Myometrial cell (primary cell): ENCODE measurements around the gene KCNH4. TPM values are rescaled to one million over a fixed set of nuclear protein-coding genes. Genes with fewer than 3 reads are reported as not detected.

Experiments
- total RNA-seq: library from RNA; depleted of rRNA; stranded (reverse); fragments of >200 nt; gene quantifications from 2 replicates; pipeline ENCODE4 v1.2.3, GENCODE V29; 2015

Gene KCNH4
- not detected in 2 replicates for total RNA-seq

DNA sequence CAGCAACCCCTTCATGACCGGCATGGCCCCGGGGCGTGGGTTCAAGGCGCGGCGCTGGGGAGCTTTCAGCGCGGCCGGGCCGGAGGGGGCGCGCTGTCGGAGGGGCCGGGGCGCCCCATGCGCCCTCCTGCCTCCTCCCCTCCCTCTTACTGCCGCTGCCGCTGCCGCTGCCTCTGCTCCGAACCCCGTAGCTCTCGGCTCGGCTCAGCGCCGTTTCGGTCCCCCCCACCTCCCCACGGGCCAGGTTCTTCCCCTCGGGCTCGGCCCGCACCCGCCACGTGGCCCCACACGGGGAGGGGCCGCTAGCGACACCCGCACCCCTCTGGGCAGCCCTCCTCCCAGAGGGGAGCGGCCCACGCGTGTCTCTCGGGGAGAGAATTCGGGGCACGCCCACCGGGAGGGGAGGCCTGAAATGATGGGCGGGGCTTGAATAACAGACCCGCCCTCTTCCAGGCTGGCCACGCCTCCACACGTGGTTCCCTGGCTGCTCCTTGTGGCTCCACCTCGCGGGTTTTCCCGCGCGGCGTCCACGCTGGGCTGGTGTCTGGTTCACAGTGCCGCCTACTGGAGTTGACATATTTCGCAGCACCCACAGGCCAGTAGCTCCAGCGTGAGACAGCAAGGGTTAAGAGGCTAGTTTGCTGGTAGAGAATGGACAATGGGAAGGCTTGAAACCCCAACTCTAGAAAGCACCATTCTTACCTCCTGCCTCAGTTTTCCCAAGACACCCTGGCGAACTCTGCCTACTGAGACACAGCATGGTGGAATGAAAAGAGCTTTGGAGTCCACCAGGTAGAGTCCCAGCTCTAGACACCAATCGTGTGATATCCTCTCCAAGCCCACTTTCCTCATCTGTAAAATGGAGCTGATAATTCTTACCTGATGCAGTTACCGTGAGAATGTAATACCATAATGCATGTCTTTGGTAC, at the start of gene KCNH4:
Gene KCNH4 (minus strand): TSS at position 221 of the 929 bp plus-strand sequence. CDS start 197 bp downstream, at position 24.

DNA sequence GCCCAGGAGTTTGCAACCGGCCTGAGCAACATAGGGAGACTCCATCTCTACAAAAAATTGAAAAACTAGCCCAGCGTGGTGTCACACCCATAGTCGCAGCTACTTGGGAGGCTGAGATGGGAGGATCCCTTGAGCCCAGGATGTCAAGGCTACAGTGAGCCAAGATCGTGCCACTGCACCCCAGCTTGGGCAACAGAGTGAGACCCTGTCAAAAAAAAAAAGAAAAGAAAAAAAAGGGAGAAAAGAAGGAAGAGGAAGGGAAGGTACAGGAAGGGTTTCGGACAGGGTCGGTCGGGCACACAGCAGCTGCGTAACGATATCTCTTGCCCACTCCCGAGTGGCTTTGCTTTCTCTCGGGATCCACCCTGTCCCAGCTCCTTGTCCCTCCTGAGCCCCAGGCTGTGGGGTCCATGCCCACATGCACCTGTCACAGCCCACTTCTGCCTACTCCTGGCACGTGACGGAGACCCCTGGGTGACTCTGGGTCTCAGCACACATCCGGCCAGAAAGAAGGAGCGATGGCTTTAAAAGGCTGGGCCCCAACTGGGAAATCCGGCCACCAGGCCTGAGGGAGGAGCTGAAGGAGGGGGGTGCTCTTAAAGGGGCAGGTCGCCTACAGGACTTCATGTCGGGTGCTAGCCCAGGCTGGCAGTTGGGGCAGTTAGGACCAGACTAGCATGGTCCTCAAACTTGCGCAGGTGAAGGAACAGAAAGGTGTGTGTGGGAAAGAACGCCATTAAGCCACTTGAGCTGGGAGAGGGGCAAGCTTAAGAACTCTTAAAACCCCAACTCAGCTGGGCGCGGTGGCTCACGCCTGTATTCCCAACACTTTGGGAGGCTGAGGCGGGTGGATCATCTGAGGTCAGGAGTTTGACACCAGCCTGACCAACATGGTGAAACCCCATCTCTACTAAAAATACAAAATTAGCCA, 13.3 kb upstream of the KCNH4 start, which contains the start of gene GHDC:
Gene GHDC (minus strand): TSS at position 526 of the 931 bp plus-strand sequence. CDS start 913 bp downstream, outside the sequence.

DNA sequence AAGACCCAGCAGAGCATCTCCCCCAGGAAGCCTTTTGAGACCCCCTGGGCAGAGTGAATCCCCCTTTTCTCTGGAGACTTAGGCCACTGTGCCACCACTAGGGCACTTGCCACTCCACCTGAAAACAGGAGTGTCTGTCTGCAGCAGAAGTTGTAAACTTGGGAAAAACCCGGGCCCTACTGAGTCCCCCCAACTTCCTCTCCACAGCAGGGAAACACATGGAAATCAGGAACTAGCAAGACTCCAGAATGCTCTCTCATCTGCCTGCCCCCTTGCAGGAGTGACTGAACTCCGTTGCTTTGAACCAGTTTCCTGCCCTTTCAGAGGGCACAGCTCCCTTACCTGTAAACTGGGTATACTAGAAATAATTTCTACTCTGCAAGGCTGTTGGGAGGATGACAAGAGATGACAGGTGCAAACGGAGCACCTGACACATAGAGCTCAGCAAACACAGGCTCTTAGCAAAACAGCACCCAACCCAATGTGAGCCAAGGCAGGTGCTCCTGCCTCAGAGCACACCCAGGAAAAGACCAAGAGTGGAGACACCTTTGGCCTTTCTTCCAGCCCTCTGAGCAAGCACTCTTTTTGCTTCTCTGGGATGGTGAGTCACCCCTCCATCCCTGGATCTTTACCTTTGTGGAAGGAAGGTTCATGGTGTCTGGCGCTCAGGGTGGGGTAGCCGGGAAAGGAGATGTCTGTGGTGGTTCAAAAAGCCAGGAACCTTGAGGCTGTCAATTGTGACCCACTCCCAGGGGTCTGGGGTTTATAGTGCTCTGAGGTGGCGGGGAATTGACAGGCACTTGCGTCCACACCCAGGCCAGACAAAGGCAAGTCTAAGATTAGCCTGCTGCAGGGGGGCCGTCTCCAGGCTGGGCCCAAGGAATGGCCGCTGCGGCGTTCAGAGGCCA, 4.0 kb upstream of the KCNH4 start, which contains the start of gene HCRT:
Gene HCRT (minus strand): TSS at position 740 of the 908 bp plus-strand sequence. CDS start 87 bp downstream, at position 653.

DNA sequence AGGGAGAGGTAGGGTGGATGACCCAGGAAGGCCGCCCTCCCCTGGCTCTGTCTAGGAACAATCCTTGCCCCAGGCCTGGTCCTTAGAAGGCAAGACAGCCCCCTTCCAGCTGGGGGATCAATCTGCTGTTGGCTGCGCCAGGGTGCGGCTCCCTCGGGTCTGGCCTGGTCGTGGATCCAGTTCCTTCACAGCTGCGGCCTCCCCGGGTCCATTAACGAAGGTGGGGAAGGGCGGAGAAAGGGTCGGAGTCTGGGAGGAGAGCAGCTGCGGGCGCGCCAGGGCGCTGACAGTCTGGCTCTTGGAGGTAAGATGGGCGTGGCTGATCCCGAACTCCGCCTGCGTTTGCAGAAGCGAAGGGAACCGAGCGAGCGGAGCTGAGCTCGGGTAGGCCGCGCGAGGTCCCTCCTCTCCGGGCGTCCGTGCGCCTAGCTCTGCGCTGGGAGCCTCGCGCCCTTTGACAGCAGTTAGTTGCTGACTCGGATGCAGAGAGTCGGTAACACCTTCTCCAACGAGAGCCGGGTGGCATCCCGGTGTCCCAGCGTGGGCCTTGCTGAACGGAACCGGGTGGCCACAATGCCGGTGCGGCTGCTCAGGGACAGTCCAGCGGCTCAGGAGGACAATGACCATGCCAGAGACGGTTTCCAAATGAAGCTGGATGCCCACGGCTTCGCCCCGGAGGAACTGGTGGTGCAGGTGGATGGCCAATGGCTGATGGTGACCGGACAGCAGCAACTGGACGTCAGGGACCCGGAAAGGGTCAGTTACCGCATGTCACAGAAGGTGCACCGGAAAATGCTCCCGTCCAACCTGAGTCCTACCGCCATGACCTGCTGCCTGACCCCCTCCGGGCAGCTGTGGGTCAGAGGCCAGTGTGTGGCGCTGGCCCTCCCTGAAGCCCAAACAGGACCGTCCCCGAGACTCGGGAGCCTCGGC, 58.3 kb downstream of the KCNH4 start, which contains the start of gene HSPB9:
Gene HSPB9 (plus strand): TSS at position 434 of the 933 bp plus-strand sequence. CDS start 47 bp downstream, at position 481.

DNA sequence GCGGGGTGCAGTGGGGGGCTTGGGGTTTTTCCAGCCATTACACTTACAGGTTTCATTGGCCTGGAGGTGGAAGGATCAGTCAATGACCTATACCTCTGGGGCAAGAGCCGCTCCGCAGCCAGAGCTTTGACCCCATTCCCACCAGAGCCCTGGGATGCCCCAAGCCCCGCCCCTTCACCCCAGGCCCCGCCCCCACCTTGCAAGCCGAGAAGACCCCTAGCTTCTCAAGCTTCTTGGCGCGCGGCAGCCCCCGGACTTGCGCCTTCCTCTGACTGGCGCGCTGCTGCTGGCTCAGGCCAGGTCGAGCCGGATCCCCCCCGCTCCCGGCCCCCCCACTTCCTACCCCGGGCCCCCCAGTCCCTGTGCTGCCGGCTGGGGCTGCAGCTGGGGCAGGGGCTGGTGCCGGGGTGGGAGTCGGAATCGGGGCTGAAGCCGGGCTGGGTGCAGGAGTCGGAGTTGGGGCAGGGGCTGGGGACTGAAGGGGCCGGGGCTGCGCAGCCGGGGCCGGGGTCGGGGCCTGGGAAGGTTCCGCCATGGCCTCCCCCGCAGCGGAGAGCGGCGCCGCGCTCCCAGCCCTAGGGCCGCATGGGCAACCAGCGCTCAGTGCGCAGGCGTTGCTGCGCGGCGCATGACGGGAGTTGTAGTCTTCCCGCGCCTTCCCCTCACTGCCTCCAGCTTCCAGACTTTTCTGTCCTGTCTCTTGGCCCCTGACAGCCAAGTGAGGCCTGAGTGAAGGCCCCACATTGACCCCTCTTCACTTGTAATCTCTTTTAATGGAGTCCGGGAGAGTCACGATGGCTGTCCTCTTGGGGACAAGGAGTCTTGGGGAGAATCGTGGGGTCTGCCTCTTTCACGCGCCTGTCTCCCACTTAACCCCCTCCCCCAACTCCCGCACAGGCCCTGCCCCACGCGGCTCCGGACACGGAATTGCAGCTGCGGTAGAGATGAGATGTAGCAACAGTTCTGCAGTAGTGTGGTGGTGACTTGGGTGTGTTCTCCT, 59.9 kb downstream of the KCNH4 start, which contains the start of gene KAT2A:
Gene KAT2A (minus strand): TSS at position 598 of the 1,000 bp plus-strand sequence. CDS start 63 bp downstream, at position 535.

DNA sequence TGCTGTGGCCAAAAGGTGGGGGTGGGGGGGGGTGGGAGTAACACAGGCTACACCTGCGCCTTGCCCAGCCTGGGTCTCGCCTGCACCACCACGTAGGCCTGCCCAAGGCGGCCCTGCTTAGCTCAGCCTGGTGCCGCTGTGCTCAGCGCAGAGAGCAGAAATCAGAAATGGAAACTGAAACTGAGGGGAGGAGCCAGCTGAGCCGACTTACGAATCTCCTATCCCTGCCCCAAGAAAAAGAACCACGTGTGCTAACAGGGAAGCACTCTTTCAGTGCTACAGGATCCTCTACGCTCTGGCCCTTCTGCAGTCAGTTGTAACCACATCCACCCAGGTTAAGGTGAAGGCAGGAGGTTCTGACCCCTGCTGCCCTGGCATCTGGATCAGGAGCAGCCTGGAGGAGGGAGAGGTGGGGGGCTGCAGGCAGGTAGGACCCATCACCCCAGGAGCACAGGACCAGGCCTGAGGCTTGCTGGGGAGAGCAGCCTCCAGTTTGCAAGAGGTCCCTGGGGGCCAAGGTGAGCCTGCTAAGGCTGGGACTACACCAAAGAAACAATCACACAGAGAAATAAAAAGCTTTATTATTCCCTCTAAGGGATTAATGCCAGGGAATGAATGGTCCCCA, 68.3 kb downstream of the KCNH4 start, which contains the start of gene DHX58:
Gene DHX58 (minus strand): TSS at position 163 of the 625 bp plus-strand sequence. CDS start 822 bp downstream, outside the sequence.

Other genes with a start within 250 kb of the KCNH4 start
- 79.4 and 83.3 TPM in 2 replicates for gene CNP, start 214.3 kb downstream of the KCNH4 start, total RNA-seq
- gene DNAJC7, start 163.7 kb downstream of the KCNH4 start, total RNA-seq = 64.6 and 67.3 TPM in 2 replicates
- 42.9 and 52.8 TPM in 2 replicates for gene NKIRAS2, start 161.1 kb downstream of the KCNH4 start, total RNA-seq
- under 0.01 TPM in 2 replicates for gene C17orf113, start 130.5 kb downstream of the KCNH4 start, total RNA-seq
- not detected in 2 replicates for gene ZNF385C, start 82.7 kb downstream of the KCNH4 start, total RNA-seq
- gene DHX58, start 68.4 kb downstream of the KCNH4 start, total RNA-seq = 9.8 and 9.9 TPM in 2 replicates
- 11.3 and 19.9 TPM in 2 replicates for gene KAT2A, start 59.8 kb downstream of the KCNH4 start, total RNA-seq
- not detected in 2 replicates for gene HSPB9, start 58.3 kb downstream of the KCNH4 start, total RNA-seq
- 109 and 135 TPM in 2 replicates for gene RAB5C, start 26.2 kb downstream of the KCNH4 start, total RNA-seq
- gene HCRT, start 4.3 kb upstream of the KCNH4 start, total RNA-seq = not detected in 2 replicates
- 15.2 and 34.3 TPM in 2 replicates for gene GHDC, start 13.4 kb upstream of the KCNH4 start, total RNA-seq
- gene STAT5B, start 95.2 kb upstream of the KCNH4 start, total RNA-seq = 19.7 and 23.1 TPM in 2 replicates
- gene STAT5A, start 107.4 kb upstream of the KCNH4 start, total RNA-seq = 8.3 and 14.1 TPM in 2 replicates
- gene STAT3, start 207.3 kb upstream of the KCNH4 start, total RNA-seq = 62.3 and 75.7 TPM in 2 replicates
- 810 and 847 TPM in 2 replicates for gene CAVIN1, start 242.1 kb upstream of the KCNH4 start, total RNA-seq